ENCODE results near the gene KIF11.

DNA sequence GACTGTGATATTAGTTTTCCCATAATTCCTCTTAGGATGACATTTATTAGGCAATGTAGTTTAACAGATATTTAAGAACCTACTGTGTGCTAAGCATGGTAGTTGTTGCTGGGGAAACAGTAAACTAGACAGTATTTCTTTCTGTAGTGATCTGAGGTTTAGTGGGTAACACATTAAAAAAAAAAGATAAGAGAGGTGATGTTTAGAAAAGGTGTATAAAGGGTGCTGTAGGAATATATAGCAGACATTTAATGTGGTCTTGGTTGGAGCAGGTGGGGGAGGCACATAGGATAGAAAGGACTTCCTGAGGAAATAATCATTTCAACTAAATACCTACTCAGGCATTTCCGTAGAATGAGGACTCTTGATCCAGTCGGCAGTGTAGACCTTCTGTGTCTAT lies 11.9 kb downstream of the KIF11 start:
- TF ChIP-seq, protein P1, sequence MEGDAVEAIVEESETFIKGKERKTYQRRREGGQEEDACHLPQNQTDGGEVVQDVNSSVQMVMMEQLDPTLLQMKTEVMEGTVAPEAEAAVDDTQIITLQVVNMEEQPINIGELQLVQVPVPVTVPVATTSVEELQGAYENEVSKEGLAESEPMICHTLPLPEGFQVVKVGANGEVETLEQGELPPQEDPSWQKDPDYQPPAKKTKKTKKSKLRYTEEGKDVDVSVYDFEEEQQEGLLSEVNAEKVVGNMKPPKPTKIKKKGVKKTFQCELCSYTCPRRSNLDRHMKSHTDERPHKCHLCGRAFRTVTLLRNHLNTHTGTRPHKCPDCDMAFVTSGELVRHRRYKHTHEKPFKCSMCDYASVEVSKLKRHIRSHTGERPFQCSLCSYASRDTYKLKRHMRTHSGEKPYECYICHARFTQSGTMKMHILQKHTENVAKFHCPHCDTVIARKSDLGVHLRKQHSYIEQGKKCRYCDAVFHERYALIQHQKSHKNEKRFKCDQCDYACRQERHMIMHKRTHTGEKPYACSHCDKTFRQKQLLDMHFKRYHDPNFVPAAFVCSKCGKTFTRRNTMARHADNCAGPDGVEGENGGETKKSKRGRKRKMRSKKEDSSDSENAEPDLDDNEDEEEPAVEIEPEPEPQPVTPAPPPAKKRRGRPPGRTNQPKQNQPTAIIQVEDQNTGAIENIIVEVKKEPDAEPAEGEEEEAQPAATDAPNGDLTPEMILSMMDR (IDR thresholded peaks at IDR 0.05; ENCODE audit: low read length) = no peak
- TF ChIP-seq EZH2 (optimal IDR thresholded peaks at IDR 0.05; ENCODE audit: low read depth, low read length) (no peak), EZH2phosphoT487 (IDR thresholded peaks at IDR 0.05; ENCODE audit: low read length) (no peak)
